ENCODE data around the gene DCXR.

- TF ChIP-seq, protein P1, sequence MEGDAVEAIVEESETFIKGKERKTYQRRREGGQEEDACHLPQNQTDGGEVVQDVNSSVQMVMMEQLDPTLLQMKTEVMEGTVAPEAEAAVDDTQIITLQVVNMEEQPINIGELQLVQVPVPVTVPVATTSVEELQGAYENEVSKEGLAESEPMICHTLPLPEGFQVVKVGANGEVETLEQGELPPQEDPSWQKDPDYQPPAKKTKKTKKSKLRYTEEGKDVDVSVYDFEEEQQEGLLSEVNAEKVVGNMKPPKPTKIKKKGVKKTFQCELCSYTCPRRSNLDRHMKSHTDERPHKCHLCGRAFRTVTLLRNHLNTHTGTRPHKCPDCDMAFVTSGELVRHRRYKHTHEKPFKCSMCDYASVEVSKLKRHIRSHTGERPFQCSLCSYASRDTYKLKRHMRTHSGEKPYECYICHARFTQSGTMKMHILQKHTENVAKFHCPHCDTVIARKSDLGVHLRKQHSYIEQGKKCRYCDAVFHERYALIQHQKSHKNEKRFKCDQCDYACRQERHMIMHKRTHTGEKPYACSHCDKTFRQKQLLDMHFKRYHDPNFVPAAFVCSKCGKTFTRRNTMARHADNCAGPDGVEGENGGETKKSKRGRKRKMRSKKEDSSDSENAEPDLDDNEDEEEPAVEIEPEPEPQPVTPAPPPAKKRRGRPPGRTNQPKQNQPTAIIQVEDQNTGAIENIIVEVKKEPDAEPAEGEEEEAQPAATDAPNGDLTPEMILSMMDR (IDR thresholded peaks at IDR 0.05; ENCODE audit: low read length): no peak
- TF ChIP-seq EZH2 (IDR thresholded peaks at IDR 0.05; ENCODE audit: borderline replicate concordance, low read length): no peak
Measured at GRCh38 chr17:82081966-82082365, 44.5 kb upstream of the DCXR start.

Data from OCI-LY1 (cell line).